ENCODE measurements around the gene RNU5B-1. TPM values are rescaled to one million over a fixed set of nuclear protein-coding genes. Genes with fewer than 3 reads are reported as not detected.
"Not testable (repeated sequence)": the region's sequence is repeated elsewhere in the genome, so short reads cannot be mapped to it uniquely, and the experiment has no call there.

RNU5B-1 gene
- total and polyA plus RNA-seq, 4 experiments from 2014 or later: 24.0 TPM; not detected in 3

DNA sequence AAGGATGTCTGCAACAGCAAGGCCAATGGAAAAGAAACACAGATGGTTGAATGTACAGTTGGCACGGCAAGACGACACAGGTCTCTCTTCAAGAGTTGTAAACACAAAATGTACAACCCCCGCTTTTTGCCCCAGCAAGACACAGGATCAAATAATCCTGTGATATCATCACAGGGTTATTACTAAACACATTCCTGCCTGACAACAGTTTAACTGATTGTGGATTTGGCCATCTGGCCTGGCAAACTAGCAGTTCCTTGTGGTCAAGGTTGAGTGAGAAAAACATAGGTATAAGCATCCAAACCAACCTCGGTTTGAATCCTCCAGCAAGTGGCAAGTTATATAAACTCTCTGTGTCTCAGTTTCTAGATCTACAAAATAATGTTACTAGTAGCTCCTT, 41.2 kb upstream of the RNU5B-1 start:
- peaks cover 44% of the 10 kb centered on the region for H3K36me3 ChIP-seq (ENCODE audit: insufficient read depth, low read length)
- peaks cover 62 to 73% of the 10 kb centered on the region in 2 donors for H3K36me3 Mint-ChIP-seq
- no peaks in the 10 kb centered on the region for H3K9me3 Mint-ChIP-seq

DNA sequence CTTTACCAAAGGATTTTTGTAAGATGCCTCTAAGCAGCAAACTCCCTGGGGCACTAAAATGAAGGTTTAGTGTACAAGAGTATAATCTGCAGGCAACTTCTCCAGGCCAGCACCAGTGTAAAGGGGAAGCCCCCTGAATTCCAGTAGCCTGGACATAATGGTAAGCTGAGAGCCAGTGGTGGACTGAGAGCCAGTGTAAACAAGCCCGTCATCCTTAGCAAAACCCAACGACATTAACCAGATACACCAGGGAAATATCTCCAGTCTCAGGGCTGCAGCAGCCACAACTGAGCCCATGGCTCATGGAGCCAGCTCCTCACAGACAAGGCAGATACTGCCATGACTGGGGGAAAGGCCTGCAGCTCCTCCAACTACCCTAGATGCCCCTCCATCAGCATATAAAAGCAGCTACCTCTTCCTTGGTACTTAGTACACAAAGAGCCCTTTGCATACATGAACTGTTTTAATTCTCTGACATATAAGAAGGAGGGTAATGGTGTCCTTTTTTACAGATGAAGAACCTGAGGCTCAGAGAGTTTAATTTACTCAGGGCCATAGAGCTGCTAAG, 39.5 kb upstream of the RNU5B-1 start:
- Mint-ChIP-seq H3K36me3 (peaks cover 52 to 63% of the 10 kb centered on the region in 2 donors), H3K27ac (peak overlapping the region in 1 of 7 donors; percentile 65)
- no peaks in the 10 kb centered on the region for H3K4me1 ChIP-seq (ENCODE audit: insufficient read depth, low read length)

More for the DNA sequence above, 41.2 kb upstream of the RNU5B-1 start:
- H3K27ac ChIP-seq (ENCODE audit: low read depth, low read length): no peak overlapping the region
- no peaks in the 10 kb centered on the region for H3K27me3 ChIP-seq (ENCODE audit: insufficient read depth, low read length)
- ChIA-PET POLR2A (ENCODE audit: partially characterized antibody) (no interaction called here), CTCF (ENCODE audit: partially characterized antibody) (no interaction called here)
- no peak overlapping the region for H3K4me3 ChIP-seq (ENCODE audit: low read length in 2 of 2)
- intact Hi-C loops (cut with micrococcal nuclease): no loop called here
- H3K9me3 ChIP-seq (ENCODE audit: control insufficient read depth in 1 of 2, low read length in 2 of 2): no peaks in the 10 kb centered on the region
- H3K4me3 Mint-ChIP-seq: no peak overlapping the region
- no peaks in the 10 kb centered on the region for H3K4me1 ChIP-seq (ENCODE audit: insufficient read depth, low read length)
- no peak for DNase-seq
- peaks cover 0 to 2% (median 0%) of the 10 kb centered on the region in 4 donors for H3K4me1 Mint-ChIP-seq
- H3K27me3 Mint-ChIP-seq: no peaks in the 10 kb centered on the region
- H3K27ac Mint-ChIP-seq: peak overlapping the region in 1 of 7 donors; percentile 12

DNA sequence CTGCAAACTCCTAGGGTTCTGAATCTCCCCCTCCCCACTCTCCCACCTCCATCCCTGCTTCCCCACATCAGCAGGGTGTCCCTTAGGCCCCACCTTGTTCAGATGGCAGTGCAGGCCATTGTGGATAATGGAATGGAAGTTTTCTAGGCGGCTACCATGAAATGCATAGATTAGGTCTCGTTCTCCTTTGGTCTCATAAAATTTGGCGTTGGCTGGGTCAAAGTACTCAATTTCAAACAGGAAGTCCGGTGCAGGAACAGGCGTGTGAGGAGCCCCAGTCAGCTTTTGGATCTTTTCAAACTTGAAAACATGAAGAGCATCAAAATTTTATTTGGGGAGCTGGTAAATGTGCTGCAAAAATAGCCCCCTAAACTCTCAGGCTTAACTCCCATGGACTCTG, 38.0 kb upstream of the RNU5B-1 start:
- no peak overlapping the region for H3K27ac ChIP-seq (ENCODE audit: low read depth, low read length)
- H3K27ac Mint-ChIP-seq: no peak overlapping the region
- no peaks in the 10 kb centered on the region for H3K27me3 ChIP-seq (ENCODE audit: insufficient read depth, low read length)
- no peaks in the 10 kb centered on the region for H3K9me3 Mint-ChIP-seq
- no peaks in the 10 kb centered on the region for H3K9me3 ChIP-seq (ENCODE audit: control insufficient read depth in 1 of 2, low read length in 2 of 2)
- intact Hi-C loops (cut with micrococcal nuclease): no loop called here
- ChIA-PET POLR2A (ENCODE audit: partially characterized antibody) (no interaction called here), CTCF (ENCODE audit: partially characterized antibody) (interaction anchor here (1.8 kb wide), 1 partner anchor 11 kb away, joined by 3 read pairs; no protein-coding TSS in a partner anchor)
- no peaks in the 10 kb centered on the region for H3K4me1 ChIP-seq (ENCODE audit: insufficient read depth, low read length)
- H3K4me3 ChIP-seq (ENCODE audit: low read length in 2 of 2): no peak overlapping the region
- no peak overlapping the region for H3K4me3 Mint-ChIP-seq
- peaks cover 44 to 53% of the 10 kb centered on the region in 2 donors for H3K36me3 Mint-ChIP-seq
- H3K4me1 Mint-ChIP-seq: peaks cover 0 to 2% (median 0%) of the 10 kb centered on the region in 4 donors
- no peak for DNase-seq
- no peaks in the 10 kb centered on the region for H3K27me3 Mint-ChIP-seq
- peaks cover 18% of the 10 kb centered on the region for H3K36me3 ChIP-seq (ENCODE audit: insufficient read depth, low read length)

More for the DNA sequence above, 39.5 kb upstream of the RNU5B-1 start:
- H3K36me3 ChIP-seq (ENCODE audit: insufficient read depth, low read length): peaks cover 30% of the 10 kb centered on the region
- CTCF ChIA-PET (ENCODE audit: partially characterized antibody): interaction anchor here (0.7 to 1.8 kb wide), 4 partner anchors 10 to 40 kb away, joined by 3 to 5 read pairs (median 3); partner anchors contain the start of genes PARP16 and RNU5B-1
- H3K4me3 Mint-ChIP-seq: no peak overlapping the region
- DNase-seq: no peak
- no peaks in the 10 kb centered on the region for H3K27me3 Mint-ChIP-seq
- H3K27ac ChIP-seq (ENCODE audit: low read depth, low read length): no peak overlapping the region
- H3K4me3 ChIP-seq (ENCODE audit: low read length in 2 of 2): no peak overlapping the region
- no peaks in the 10 kb centered on the region for H3K27me3 ChIP-seq (ENCODE audit: insufficient read depth, low read length)
- peaks cover 0 to 2% (median 0%) of the 10 kb centered on the region in 4 donors for H3K4me1 Mint-ChIP-seq
- intact Hi-C loops (cut with micrococcal nuclease): no loop called here
- H3K9me3 Mint-ChIP-seq: no peaks in the 10 kb centered on the region
- POLR2A ChIA-PET (ENCODE audit: partially characterized antibody): no interaction called here
- no peaks in the 10 kb centered on the region for H3K9me3 ChIP-seq (ENCODE audit: control insufficient read depth in 1 of 2, low read length in 2 of 2)

DNA sequence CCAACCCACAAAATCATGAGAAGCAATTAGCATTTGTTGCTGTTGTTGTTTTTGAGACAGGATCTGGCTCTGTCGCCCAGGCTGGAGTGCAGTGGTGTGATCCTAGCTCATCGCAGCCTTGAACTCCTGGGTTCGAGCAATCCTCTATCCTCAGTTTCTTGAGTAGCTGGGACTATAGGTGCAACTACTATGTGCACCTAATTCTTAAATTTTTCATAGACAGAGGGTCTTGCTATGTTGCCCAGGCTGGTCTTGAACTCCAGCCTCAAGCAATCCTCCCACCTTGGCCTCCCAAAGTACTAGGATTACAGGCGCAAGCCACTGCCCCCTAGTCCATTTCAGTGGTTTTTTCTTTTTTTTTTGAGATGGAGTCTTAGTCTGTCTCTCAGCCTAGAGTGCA, 36.1 kb upstream of the RNU5B-1 start:
- no peaks in the 10 kb centered on the region for H3K4me1 ChIP-seq (ENCODE audit: insufficient read depth, low read length)
- intact Hi-C loops (cut with micrococcal nuclease): no loop called here
- DNase-seq: no peak
- no peaks in the 10 kb centered on the region for H3K27me3 ChIP-seq (ENCODE audit: insufficient read depth, low read length)
- peaks cover 29 to 39% of the 10 kb centered on the region in 2 donors for H3K36me3 Mint-ChIP-seq
- no peak overlapping the region for H3K4me3 ChIP-seq (ENCODE audit: low read length in 2 of 2)
- H3K9me3 ChIP-seq (ENCODE audit: control insufficient read depth in 1 of 2, low read length in 2 of 2): no peaks in the 10 kb centered on the region
- H3K9me3 Mint-ChIP-seq: no peaks in the 10 kb centered on the region
- H3K27ac Mint-ChIP-seq: no peak overlapping the region
- no peaks in the 10 kb centered on the region for H3K27me3 Mint-ChIP-seq
- CTCF ChIA-PET (ENCODE audit: partially characterized antibody): no interaction called here
- peaks cover 0 to 5% (median 0%) of the 10 kb centered on the region in 4 donors for H3K4me1 Mint-ChIP-seq
- POLR2A ChIA-PET (ENCODE audit: partially characterized antibody): no interaction called here
- H3K4me3 Mint-ChIP-seq: no peak overlapping the region
- no peak overlapping the region for H3K27ac ChIP-seq (ENCODE audit: low read depth, low read length)
- peaks cover 7% of the 10 kb centered on the region for H3K36me3 ChIP-seq (ENCODE audit: insufficient read depth, low read length)

DNA sequence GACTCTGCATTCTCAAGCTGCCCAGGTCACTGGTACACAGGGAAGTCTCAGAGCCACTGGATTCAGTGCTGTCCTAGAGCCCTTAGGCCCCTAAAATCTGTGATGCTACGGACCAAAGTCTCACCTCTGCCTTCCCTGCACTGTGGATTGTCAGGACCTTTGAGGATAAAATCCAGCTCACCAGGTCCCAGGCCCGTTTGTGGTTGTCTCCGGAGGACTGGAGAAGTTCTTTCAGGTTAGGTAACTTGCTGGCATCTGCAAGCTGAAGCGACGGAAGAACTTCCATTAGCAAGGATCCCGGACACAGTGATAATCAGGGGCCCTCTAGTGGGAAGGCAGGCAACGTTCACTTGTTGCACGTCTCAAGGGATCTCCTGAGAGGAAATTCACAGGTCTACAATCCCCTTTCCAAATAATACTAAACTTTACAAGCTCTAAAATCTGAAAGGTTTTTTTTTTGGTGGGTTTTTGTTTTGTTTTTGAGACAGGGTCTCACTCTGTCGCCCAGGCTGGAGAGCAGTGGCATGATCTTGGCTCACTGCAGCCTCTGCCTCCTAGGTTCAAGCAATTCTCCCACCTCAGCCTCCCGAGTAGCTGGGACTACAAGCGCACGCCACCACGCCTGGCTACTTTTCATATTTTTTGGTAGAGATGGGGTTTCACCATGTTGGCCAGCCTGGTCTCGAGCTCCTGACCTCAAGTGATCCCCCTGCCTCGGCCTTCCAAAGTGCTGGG, 33.5 kb upstream of the RNU5B-1 start:
- peaks cover 20 to 28% of the 10 kb centered on the region in 2 donors for H3K36me3 Mint-ChIP-seq
- CTCF ChIA-PET (ENCODE audit: partially characterized antibody): interaction anchor here (0.6 to 2.1 kb wide), 3 partner anchors 15 to 49 kb away, joined by 3 to 6 read pairs (median 3); partner anchors contain the start of gene PARP16
- intact Hi-C loops (cut with micrococcal nuclease); H3K36me3 ChIP-seq (ENCODE audit: insufficient read depth, low read length); H3K27me3 ChIP-seq (ENCODE audit: insufficient read depth, low read length); H3K4me3 Mint-ChIP-seq; DNase-seq; H3K9me3 Mint-ChIP-seq; H3K9me3 ChIP-seq (ENCODE audit: control insufficient read depth in 1 of 2, low read length in 2 of 2); H3K27ac ChIP-seq (ENCODE audit: low read depth, low read length); H3K4me3 ChIP-seq (ENCODE audit: low read length in 2 of 2); H3K27ac Mint-ChIP-seq; H3K27me3 Mint-ChIP-seq: not testable (repeated sequence)
- peaks cover 12% of the 10 kb centered on the region for H3K4me1 ChIP-seq (ENCODE audit: insufficient read depth, low read length)
- POLR2A ChIA-PET (ENCODE audit: partially characterized antibody): interaction anchor here (0.6 to 1.6 kb wide), 3 partner anchors 11 to 27 kb away, joined by 3 to 4 read pairs (median 3); partner anchors contain the start of gene PARP16
- peaks cover 9 to 17% (median 14%) of the 10 kb centered on the region in 4 donors for H3K4me1 Mint-ChIP-seq

DNA sequence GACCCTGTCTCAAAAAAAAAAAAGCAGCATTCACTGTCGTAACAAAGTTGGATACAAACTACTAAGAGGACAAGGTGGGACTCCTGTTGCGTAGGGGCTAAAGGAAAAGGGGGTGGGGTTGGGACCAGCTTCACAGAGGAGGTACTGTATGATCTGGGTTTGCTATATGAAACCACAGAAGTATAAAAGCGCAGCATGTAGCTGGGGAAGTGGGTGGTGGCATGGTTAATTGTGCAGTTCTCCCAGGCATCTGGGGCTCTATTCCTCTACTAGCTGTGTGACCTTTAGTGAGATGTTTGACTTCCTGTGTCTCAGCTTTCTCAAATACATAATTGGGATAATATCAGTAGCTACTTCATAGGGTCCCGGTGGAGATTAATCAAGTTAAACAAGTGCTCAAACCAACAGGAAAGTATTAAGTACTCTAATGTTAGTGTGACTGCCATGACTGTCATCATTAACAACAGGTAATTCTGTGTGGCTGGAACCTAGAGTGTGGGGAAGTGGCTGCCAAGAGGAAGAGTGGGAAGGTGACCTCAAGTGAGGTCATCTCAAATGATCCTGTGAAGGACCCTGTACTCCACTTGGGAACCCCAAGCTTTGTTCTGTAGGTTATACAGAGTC, 29.3 kb upstream of the RNU5B-1 start:
- H3K4me1 ChIP-seq (ENCODE audit: insufficient read depth, low read length): peaks cover 12% of the 10 kb centered on the region
- H3K4me3 Mint-ChIP-seq: peak overlapping the region in 2 of 8 donors; percentile 1 to 12
- CTCF ChIA-PET (ENCODE audit: partially characterized antibody): interaction anchor here (0.8 to 1.7 kb wide), 4 partner anchors 11 to 44 kb away, joined by 3 to 6 read pairs (median 4); partner anchors contain the start of gene PARP16
- no peaks in the 10 kb centered on the region for H3K9me3 ChIP-seq (ENCODE audit: control insufficient read depth in 1 of 2, low read length in 2 of 2)
- POLR2A ChIA-PET (ENCODE audit: partially characterized antibody): interaction anchor here (0.6 to 2.1 kb wide), 2 partner anchors 11 to 147 kb away, joined by 4 to 7 read pairs; partner anchors contain the start of gene PARP16
- peak overlapping the region in 3 of 7 donors; percentile 23 to 90 (median 25) for H3K27ac Mint-ChIP-seq
- H3K27me3 ChIP-seq (ENCODE audit: insufficient read depth, low read length): no peaks in the 10 kb centered on the region
- intact Hi-C loops (cut with micrococcal nuclease): no loop called here
- H3K9me3 Mint-ChIP-seq: no peaks in the 10 kb centered on the region
- H3K36me3 Mint-ChIP-seq: peaks cover 7 to 22% of the 10 kb centered on the region in 2 donors
- H3K27ac ChIP-seq (ENCODE audit: low read depth, low read length): no peak overlapping the region
- DNase-seq: no peak
- H3K27me3 Mint-ChIP-seq: no peaks in the 10 kb centered on the region
- no peak overlapping the region for H3K4me3 ChIP-seq (ENCODE audit: low read length in 2 of 2)
- H3K4me1 Mint-ChIP-seq: peaks cover 18 to 31% (median 25%) of the 10 kb centered on the region in 4 donors
- H3K36me3 ChIP-seq (ENCODE audit: insufficient read depth, low read length): no peaks in the 10 kb centered on the region

DNA sequence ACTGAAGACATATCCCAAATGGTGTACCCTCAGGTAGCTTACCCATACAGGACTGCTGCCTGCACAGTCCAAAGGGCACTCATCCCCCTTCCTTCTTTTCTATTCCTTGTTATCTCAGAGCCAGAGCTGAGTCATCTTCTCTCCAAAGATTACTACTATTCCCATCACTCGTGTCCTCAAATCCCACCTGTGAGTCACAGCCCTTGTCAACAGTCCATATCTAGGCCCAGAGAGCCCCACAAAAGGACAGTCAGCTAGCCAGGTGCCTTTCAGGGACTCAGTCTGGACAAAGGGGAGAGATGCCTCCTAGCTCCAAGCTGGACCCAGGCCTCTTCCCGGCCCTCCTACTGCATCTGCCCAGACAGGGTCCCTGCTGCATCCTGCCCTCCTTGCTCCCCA, 28.8 kb upstream of the RNU5B-1 start:
- Mint-ChIP-seq H3K27me3 (no peaks in the 10 kb centered on the region), H3K36me3 (peaks cover 4 to 18% of the 10 kb centered on the region in 2 donors), H3K9me3 (no peaks in the 10 kb centered on the region), H3K27ac (peak overlapping the region in 5 of 7 donors; percentile 25 to 90 (median 50)), H3K4me3 (peak overlapping the region in 1 of 8 donors; percentile 1), H3K4me1 (peaks cover 20 to 31% (median 26%) of the 10 kb centered on the region in 4 donors)
- ChIA-PET CTCF (ENCODE audit: partially characterized antibody) (interaction anchor here (0.8 to 1.7 kb wide), 4 partner anchors 11 to 43 kb away, joined by 3 to 6 read pairs (median 4); partner anchors contain the start of gene PARP16), POLR2A (ENCODE audit: partially characterized antibody) (interaction anchor here (0.6 to 2.1 kb wide), 2 partner anchors 11 to 146 kb away, joined by 4 to 7 read pairs; partner anchors contain the start of gene PARP16)
- H3K27me3 ChIP-seq (ENCODE audit: insufficient read depth, low read length): no peaks in the 10 kb centered on the region
- H3K4me1 ChIP-seq (ENCODE audit: insufficient read depth, low read length): peaks cover 12% of the 10 kb centered on the region
- DNase-seq: no peak
- no peaks in the 10 kb centered on the region for H3K9me3 ChIP-seq (ENCODE audit: control insufficient read depth in 1 of 2, low read length in 2 of 2)
- no peak overlapping the region for H3K4me3 ChIP-seq (ENCODE audit: low read length in 2 of 2)
- intact Hi-C loops (cut with micrococcal nuclease): no loop called here
- no peaks in the 10 kb centered on the region for H3K36me3 ChIP-seq (ENCODE audit: insufficient read depth, low read length)
- no peak overlapping the region for H3K27ac ChIP-seq (ENCODE audit: low read depth, low read length)
